GM19468 (cell line): ENCODE results near the gene DOC2A.

Source experiments
- ATAC-seq: cut with Tn5 transposase; IDR thresholded peaks from one replicate; pipeline ENCODE4 v1.9.1; 2021; ENCODE audit warnings: mild to moderate bottlenecking, moderate library complexity, moderate number of reproducible peaks; ENCODE audit not compliant: unreplicated experiment; ENCODE audit errors: extremely low read depth

The DOC2A gene

DNA sequence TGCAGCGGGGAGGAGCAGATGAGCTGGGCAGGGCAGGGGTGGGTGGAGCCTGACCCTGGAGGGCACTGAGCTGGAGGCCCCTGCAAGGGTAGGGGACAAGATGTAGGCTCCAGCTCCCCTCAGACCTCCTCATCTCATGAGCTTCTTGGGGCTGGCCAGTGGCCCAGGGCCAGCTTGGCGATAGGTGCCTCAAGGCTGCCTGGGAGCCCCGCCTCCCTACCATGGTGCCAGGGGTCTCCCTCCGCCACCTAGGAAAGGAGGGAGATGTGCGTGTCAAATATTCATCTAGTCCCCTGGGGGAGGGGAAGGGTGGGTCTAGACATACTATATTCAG is 19.3 kb downstream of the DOC2A start:
- ATAC-seq, result no peak

DNA sequence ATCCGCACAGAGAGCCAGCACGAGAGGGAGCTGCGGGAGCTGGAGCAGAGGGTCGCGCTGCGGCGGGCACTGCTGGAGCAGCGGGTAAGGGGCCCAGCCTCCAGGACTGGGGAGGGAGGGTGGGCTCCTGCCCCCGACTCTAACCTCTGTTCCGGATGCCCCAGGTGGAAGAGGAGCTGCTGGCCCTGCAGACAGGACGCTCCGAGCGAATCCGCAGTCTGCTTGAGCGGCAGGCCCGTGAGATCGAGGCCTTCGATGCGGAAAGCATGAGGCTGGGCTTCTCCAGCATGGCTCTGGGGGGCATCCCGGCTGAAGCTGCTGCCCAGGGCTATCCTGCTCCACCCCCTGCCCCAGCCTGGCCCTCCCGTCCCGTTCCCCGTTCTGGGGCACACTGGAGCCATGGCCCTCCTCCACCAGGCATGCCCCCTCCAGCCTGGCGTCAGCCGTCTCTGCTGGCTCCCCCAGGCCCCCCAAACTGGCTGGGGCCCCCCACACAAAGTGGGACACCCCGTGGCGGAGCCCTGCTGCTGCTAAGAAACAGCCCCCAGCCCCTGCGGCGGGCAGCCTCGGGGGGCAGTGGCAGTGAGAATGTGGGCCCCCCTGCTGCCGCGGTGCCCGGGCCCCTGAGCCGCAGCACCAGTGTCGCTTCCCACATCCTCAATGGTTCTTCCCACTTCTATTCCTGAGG is 19.8 kb downstream of the DOC2A start:
- no peak for ATAC-seq

DNA sequence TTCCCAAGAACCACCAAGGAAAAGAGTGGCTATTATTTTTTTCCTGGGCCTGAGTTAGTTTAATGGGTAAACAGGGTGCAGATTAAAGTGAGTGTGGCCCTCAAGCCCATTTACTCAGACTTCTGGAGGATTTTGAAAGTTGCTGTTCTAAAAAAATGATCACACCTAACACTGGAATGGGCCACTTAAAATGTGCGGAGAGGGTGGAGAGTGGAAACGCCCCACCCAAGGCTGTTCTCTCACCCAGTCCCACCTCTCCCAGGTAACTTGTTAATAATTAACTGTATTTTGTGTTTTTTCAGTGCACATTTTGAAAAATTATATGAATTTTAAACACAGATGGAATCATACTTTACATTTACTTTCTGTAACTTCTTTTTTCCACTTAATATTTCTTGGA is 20.8 kb downstream of the DOC2A start:
- ATAC-seq, result no peak

DNA sequence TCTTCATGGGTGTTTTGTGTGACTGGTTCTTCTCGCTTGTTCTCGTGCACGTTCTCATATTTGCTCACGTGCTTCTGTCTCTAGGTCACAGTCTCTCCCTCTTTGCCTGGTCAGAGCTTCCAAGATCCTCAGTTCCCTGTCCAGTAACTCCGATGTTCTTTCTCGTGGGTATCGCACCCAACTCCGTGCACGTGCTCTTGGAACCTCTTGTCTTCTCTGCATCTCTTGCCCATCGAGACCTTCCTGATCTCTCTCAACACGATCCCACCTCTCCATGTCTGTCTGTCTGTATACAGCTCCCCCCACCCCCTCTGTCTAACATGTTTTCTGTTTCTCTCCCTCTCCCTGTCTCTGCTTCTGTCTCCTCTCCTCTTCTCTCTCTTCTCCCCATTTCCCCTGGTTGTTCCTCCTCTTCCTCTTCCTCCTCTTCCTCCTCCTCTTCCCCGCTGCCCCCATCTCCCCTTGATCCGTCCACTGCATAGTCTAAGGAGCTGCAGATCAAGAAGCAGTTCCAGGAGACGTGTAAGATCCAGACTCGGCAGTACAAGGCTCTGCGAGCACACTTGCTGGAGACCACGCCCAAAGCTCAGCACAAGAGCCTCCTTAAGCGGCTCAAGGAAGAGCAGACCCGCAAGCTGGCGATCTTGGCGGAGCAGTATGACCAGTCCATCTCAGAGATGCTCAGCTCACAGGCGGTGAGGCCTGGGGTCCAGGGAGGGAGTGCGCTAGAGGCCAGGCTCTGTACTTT is 21.5 kb downstream of the DOC2A start:
- no peak for ATAC-seq

DNA sequence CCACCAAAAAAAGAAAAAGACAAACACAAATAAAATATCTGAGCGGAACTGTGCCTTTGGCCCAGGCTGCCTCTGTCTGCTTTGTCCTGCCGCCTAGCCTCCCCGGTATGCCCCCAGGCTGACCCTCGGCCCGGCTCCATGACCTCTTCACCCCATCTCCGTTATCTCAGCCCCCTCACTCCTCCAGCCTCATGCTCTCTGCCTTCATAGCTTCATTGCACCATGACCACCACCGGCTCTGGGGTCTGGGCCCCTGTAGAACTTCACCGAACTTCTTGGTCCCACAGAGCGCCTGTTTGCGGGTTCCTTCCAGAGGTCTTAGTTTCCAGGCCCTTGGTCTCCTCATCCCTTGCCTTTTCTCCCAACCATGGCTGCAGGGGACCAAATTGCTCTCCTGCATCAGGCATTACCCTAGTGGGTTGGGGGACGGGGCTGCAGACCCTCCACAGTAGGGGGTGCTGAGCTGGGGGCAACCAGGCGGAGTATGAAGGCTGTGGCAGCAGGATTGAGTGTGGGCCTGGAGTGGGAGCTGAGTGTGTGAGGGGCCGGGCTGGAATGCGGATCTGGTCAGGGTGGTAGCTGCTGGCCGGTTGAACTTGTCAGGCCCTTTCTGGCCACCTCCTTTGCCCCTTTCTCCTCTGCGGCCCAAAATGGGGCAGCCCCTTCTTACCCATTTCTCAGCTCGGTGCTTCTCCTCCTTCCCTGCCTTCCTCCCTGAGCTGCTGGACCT is 22.3 kb downstream of the DOC2A start:
- ATAC-seq, result no peak

DNA sequence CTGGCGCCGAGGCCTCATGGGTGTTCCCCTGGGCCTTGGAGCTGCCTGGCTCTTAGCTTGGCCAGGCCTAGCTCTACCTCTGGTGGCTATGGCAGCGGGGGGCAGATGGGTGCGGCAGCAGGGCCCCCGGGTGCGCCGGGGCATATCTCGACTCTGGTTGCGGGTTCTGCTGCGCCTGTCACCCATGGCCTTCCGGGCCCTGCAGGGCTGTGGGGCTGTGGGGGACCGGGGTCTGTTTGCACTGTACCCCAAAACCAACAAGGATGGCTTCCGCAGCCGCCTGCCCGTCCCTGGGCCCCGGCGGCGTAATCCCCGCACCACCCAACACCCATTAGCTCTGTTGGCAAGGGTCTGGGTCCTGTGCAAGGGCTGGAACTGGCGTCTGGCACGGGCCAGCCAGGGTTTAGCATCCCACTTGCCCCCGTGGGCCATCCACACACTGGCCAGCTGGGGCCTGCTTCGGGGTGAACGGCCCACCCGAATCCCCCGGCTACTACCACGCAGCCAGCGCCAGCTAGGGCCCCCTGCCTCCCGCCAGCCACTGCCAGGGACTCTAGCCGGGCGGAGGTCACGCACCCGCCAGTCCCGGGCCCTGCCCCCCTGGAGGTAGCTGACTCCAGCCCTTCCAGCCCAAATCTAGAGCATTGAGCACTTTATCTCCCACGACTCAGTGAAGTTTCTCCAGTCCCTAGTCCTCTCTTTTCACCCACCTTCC is 23.3 kb downstream of the DOC2A start:
- ATAC-seq, result no peak

DNA sequence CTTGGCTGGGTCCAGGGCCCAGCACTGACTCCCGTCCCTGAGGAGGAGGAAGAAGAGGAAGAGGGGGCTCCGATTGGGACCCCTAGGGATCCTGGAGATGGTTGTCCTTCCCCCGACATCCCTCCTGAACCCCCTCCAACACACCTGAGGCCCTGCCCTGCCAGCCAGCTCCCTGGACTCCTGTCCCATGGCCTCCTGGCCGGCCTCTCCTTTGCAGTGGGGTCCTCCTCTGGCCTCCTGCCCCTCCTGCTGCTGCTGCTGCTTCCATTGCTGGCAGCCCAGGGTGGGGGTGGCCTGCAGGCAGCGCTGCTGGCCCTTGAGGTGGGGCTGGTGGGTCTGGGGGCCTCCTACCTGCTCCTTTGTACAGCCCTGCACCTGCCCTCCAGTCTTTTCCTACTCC is 23.9 kb downstream of the DOC2A start:
- ATAC-seq, result no peak

DNA sequence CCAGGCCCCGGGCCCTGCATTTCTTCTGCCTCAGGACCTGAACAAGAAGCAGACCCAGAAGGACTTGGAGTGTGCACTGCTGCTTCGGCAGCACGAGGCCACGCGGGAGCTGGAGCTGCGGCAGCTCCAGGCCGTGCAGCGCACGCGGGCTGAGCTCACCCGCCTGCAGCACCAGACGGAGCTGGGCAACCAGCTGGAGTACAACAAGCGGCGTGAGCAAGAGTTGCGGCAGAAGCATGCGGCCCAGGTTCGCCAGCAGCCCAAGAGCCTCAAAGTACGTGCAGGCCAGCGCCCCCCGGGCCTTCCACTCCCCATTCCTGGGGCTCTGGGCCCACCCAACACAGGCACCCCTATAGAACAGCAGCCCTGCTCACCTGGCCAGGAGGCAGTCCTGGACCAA is 24.6 kb downstream of the DOC2A start:
- no peak for ATAC-seq

DNA sequence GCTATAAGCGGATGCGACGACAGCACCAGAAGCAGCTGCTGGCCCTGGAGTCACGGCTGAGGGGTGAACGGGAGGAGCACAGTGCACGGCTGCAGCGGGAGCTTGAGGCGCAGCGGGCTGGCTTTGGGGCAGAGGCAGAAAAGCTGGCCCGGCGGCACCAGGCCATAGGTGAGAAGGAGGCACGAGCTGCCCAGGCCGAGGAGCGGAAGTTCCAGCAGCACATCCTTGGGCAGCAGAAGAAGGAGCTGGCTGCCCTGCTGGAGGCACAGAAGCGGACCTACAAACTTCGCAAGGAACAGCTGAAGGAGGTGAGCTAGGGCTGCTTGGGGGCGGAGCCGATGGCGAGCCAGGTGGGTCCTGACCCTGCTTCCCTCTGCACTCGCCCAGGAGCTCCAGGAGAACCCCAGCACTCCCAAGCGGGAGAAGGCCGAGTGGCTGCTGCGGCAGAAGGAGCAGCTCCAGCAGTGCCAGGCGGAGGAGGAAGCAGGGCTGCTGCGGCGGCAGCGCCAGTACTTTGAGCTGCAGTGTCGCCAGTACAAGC is 25.5 kb downstream of the DOC2A start:
- no peak for ATAC-seq

DNA sequence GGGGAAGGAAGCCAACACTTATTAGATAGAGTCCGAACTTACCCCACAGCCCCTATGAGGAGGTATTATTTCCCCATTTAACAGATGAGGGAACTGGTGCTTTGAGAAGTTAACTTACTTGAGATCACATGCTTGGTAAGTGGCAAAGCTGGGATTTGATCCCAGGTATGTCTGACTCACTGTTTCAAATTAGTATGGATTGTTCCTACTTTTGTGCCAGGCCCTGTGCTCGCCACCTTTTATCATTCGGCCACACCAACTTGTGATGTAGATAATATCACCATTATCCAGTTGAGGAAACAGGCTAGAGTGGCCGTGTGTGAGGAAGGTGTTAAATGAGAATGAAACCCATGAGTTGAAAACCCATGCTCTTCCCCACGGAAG is 26.1 kb downstream of the DOC2A start:
- no peak for ATAC-seq

DNA sequence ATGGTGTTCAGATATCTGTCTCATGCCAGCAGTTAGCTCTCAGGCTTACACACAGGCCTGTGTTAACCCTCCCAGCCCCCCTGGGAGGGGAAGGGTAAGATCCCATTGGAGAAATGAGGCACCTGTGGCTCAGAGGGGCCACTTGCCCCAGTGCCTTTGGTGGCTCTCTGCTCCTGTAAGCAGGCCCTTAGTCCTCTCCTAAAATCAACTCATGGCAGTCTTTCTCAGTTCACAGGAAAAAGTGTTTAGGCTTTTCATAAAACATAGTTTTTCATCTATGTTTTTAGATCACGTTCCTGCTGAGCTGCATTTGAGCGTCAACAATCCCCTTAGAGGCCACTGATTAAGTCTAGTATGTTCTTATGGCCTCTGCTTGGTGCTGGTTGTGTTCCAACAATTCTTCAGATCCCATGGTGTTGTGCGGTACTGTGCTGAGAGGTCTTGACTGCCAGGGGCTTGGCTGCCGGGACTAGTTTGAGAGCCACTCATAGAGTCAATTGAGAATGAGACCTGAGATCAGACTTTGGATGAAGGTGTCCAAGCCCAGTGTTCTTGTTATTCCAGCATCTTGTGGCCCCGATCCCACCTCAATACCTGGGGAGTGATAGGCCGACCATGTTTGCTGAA is 26.6 kb downstream of the DOC2A start:
- no peak for ATAC-seq

DNA sequence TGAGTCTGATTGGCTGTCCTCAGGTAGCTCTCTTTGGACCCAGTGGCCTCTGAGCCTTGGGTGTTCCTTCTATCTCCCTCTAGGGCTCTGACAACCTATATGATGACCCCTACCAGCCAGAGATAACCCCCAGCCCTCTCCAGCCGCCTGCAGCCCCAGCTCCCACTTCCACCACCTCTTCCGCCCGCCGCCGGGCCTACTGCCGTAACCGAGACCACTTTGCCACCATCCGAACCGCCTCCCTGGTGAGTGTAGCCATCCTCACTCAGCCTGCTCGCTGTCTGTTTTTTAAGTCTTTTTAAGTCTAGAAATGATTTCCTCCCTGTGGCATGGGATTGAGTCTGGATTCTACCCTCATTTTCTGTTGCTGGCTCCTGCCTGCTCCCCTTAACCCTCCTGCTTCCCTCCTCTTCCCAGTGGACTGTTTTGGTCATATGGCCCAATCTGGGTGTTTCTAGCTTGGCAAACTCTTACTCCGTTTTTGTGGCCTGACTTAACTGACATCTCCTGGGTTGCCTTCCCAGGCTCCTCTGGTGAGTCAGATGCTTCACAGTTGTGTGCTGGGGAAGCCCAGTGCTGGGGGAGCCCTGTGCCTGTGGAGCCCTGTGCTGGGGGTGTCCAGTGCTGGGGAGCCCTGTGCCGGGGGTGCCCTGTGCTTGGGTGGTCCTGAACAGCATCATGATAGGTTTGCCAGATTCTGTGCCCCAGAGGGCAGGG is 27.2 kb downstream of the DOC2A start:
- ATAC-seq, result no peak

DNA sequence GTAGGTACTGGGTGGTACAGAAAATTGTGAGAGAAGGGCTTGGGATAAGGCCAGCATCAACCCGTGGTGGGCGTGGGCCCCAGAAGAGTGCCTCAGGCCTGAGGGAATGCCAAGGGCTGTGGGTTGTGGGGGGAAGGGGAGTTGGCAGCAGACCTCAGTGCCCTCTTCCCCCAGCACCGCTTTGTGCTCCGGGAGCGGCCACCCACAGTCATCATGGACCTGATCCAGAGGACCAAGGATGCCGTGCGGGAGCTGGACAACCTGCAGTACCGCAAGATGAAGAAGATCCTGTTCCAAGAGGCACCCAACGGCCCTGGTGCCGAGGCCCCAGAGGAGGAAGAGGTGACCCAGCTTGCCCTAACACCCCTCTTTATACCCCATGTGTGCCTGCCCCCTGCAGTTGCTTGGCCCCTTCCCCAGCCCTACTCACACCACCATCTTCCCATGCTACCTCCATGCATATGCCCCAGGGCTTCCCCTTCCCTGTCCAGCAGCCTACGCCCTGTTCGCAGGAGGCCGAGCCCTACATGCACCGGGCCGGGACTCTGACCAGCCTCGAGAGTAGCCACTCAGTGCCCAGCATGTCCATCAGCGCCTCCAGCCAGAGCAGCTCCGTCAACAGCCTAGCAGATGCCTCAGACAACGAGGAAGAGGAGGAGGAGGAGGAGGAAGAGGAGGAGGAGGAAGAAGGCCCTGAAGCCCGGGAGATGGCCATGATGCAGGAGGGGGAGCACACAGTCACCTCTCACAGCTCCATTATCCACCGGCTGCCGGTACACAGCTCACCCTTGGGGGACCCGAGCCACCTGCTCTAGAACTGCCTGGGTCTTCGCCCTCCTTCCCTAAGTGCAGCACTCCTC is 28.0 kb downstream of the DOC2A start:
- ATAC-seq, result no peak

DNA sequence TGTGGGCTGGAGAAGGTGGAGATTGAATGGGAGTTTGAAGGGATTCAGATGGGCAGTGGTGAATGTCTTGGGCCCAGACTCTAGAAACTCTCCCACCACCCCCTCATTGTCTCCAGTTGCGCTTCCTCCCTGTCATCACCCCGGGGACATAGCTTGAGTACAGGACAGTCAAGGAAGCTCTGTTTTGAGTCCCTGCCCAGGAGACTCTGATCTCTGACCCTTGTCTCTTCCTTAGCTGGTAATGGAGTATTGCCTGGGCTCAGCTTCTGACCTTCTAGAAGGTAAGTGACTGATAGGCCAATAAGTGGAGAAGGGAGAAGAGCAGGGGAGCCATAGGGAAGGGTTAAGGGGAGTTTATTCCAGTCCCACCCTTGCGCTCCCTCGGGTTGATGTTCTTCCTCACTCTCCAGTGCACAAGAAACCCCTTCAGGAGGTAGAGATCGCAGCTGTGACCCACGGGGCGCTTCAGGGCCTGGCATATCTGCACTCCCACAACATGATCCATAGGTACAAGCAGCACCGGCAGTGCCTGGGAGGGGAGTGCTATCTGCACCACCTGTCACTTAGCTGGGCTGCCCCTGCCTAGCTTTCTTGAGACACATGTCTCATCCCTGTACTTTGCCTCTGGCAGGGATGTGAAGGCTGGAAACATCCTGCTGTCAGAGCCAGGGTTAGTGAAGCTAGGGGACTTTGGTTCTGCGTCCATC is 32.1 kb downstream of the DOC2A start:
- ATAC-seq, result no peak

DNA sequence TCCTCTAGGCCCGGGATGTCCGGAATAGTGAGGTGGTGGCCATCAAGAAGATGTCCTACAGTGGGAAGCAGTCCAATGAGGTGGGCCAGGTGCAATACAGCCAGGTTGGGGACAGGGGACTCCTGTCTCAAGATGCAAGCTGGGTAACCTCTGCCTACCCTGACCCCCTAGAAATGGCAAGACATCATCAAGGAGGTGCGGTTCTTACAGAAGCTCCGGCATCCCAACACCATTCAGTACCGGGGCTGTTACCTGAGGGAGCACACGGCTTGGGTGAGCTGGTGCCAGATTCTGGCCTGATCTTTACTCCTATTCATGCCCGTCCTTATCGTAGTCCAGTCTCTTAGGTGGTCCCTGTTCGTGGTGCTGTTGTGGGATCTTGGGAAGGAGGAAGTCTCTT is 32.7 kb downstream of the DOC2A start:
- no peak for ATAC-seq

DNA sequence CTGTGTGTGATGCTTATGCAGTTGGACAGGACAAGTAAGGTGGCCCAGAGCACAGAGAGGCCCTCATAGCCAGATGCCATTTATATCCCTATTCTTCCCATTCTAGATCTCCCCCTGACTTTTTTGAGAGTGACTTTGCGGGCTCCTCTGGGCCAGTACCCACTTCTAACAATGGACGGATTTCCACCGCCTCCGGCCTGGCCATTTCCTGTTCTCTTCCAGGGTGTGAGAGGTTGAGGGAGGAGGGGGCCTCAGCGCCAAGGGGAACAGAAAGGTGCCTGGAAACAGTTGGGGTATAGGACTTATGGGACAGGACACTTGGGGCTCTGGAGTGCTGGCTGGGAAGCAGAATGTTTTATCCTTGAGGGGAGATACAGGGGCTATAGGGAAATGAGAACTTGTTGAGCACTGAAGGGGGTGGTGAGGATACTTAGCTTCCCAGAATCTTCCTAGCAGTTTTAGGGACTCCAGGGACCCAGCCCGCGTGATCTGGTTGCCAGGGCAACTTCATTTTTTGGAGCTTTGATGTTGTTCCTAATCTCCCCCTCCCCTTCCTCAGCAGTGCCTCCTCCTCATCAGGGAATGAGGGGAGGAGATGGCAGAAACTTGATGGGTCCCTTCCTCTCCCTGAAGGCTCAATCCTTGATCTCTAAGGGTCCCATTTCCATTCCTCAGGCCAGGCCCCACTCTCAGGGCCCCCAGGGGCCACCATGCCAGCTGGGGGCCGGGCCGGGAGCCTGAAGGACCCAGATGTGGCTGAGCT is 33.6 kb downstream of the DOC2A start:
- no peak for ATAC-seq

DNA sequence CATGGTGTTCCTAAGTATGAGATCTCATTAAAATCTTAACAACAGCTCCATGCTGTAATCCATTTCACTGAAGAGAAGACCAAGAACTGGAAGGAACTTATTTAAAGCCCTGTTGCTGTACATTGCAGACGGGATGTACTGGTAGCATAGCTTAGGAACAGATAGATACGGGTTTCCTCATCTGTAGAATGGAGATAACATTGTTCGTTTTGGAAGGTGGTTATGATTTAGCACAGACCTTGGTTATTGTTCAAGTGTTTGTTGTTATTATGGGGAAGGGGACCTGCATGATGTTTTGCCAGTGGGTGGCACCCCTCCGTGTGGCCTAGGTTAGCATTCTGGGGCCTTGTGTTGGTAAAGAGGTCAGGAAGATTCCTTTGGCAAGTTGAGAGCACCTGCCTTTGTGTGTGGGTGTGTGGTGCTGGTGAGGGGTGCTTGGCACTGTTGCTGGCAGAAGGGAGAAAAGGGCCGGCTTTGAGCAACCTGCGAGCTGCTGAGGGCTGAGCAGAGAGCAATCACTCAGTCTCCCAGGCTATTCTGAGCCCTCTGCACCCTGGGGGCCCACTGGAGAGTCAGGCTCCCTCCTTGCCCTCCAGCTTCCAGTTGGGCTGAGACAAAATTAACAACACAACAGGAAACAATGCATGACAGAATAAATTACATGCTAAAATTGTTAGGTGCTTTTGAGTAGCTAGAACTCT is 34.9 kb downstream of the DOC2A start:
- no peak for ATAC-seq
